MM.1S (cell line): Measurements from ENCODE around the gene JTB.
"Not testable (repeated sequence)": the region's sequence is repeated elsewhere in the genome, so short reads cannot be mapped to it uniquely, and the experiment has no call there.

Source experiments
- DNase-seq: peaks from one replicate; pipeline ENCODE4 v3.0.0-alpha.2; 2015
- H2AFZ ChIP-seq: fragments of 300-600 bp; sonication (generic); 2 replicates; pipeline ENCODE4 v1.6.0; 2016; ENCODE audit warnings: antibody characterized with exemption, low read length
- H3F3A ChIP-seq: fragments of 300-600 bp; sonication (generic); 2 replicates; pipeline ENCODE4 v1.6.1; 2016; ENCODE audit warnings: mild to moderate bottlenecking, antibody characterized with exemption, low read length, moderate library complexity, mixed read lengths; ENCODE audit not compliant: insufficient read depth
- H3K27ac ChIP-seq: fragments of 300-600 bp; sonication (generic); 2 replicates; pipeline ENCODE4 v1.5.1; 2016; ENCODE audit warnings: mild to moderate bottlenecking, low read length
- H3K27me3 ChIP-seq: fragments of 300-600 bp; sonication (generic); replicated peaks from 2 replicates; pipeline ENCODE4 v1.6.0; 2016; ENCODE audit warnings: low read length; ENCODE audit not compliant: insufficient read depth
- H3K36me3 ChIP-seq: fragments of 300-600 bp; sonication (generic); replicated peaks from 2 replicates; pipeline ENCODE4 v1.6.1; 2016; ENCODE audit warnings: mild to moderate bottlenecking, low read length, mixed read lengths; ENCODE audit not compliant: insufficient read depth
- H3K4me1 ChIP-seq: fragments of 300-600 bp; sonication (generic); 2 replicates; pipeline ENCODE4 v1.6.1; 2016; ENCODE audit warnings: low read length, mixed read lengths
- H3K4me2 ChIP-seq: fragments of 300-600 bp; sonication (generic); 2 replicates; pipeline ENCODE4 v1.6.0; 2016; ENCODE audit warnings: low read depth, low read length
- H3K4me3 ChIP-seq: fragments of 300-600 bp; sonication (generic); 2 replicates; pipeline ENCODE4 v1.5.1; 2016; ENCODE audit warnings: low read length, mixed read lengths
- H3K79me2 ChIP-seq: fragments of 300-600 bp; sonication (generic); 2 replicates; pipeline ENCODE4 v1.6.1; 2016; ENCODE audit warnings: mixed run types, low read length, mixed read lengths
- H3K9ac ChIP-seq: fragments of 300-600 bp; sonication (generic); 2 replicates; pipeline ENCODE4 v1.6.1; 2016; ENCODE audit warnings: low read length, mixed read lengths
- H3K9me2 ChIP-seq: fragments of 300-600 bp; sonication (generic); replicated peaks from 2 replicates; pipeline ENCODE4 v1.6.1; 2016; ENCODE audit warnings: mild to moderate bottlenecking, low read length, mixed read lengths; ENCODE audit not compliant: insufficient read depth
- H3K9me3 ChIP-seq: fragments of 300-600 bp; sonication (generic); replicated peaks from 2 replicates; pipeline ENCODE4 v1.6.1; 2016; ENCODE audit warnings: mild to moderate bottlenecking, low read length, mixed read lengths; ENCODE audit not compliant: insufficient read depth
- H4K20me1 ChIP-seq: fragments of 300-600 bp; sonication (generic); 2 replicates; pipeline ENCODE4 v1.6.1; 2016; ENCODE audit warnings: mild to moderate bottlenecking, low read length, moderate library complexity, mixed read lengths; ENCODE audit not compliant: insufficient read depth
- CTCF ChIP-seq: fragments of 300-600 bp; sonication (generic); IDR thresholded peaks from 2 replicates; pipeline ENCODE4 v1.5.1; 2016; ENCODE audit warnings: antibody characterized with exemption, low read length, mixed read lengths
- EZH2 ChIP-seq: fragments of 300-600 bp; sonication (generic); optimal IDR thresholded peaks from 2 replicates; pipeline ENCODE3; 2017; ENCODE audit warnings: low read depth, mild to moderate bottlenecking, antibody characterized with exemption, low read length, mixed read lengths
- EZH2phosphoT487 ChIP-seq: fragments of 300-600 bp; sonication (generic); IDR thresholded peaks from 2 replicates; pipeline ENCODE4 v1.6.1; 2018; ENCODE audit warnings: antibody characterized with exemption, low read length

The JTB gene

GRCh38 chr1:154014154-154014907 is 36.9 kb upstream of the JTB start:
- H3K79me2 ChIP-seq: no peaks in the 10 kb centered on the region
- no peaks in the 10 kb centered on the region for H3K9me2 ChIP-seq
- H3K9me3 ChIP-seq: no peaks in the 10 kb centered on the region
- no peak overlapping the region for H3K4me3 ChIP-seq
- H3K9ac ChIP-seq: no peak overlapping the region
- DNase-seq: no peak
- H3K4me1 ChIP-seq: no peaks in the 10 kb centered on the region
- H3F3A ChIP-seq: no peaks in the 10 kb centered on the region
- no peaks in the 10 kb centered on the region for H4K20me1 ChIP-seq
- H3K27ac ChIP-seq: no peak overlapping the region
- no peaks in the 10 kb centered on the region for H3K27me3 ChIP-seq
- no peak for TF ChIP-seq CTCF
- TF ChIP-seq EZH2phosphoT487: no peak
- no peak for TF ChIP-seq EZH2
- no peak overlapping the region; the same call in 1 of the 2 replicates for H2AFZ ChIP-seq
- no peaks in the 10 kb centered on the region for H3K36me3 ChIP-seq
- H3K4me2 ChIP-seq: no peak overlapping the region

DNA sequence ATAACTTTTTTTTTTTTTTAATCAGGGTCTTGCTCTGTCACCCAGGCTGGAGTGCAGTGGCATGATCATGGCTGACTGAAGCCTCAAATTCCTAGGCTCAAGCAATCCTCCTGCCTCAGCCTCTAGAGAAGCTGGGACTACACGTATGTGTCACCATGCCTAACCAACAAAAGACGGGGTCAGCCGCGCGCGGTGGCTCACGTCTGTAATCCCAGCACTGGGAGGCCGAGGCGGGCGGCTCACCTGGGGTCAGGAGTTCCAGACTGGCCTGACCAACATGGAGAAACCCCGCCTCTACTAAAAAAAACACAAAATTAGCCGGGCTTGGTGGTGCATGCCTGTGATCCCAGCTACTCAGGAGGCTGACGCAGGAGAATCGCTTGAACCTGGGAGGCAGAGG is 35.1 kb upstream of the JTB start:
- H3K27ac ChIP-seq, H2AFZ ChIP-seq, H3K4me3 ChIP-seq, H3K9me3 ChIP-seq, H3K4me1 ChIP-seq, H3K36me3 ChIP-seq, H3K79me2 ChIP-seq, H3K4me2 ChIP-seq, H3K9me2 ChIP-seq, H3K27me3 ChIP-seq, DNase-seq, H3K9ac ChIP-seq, H4K20me1 ChIP-seq, H3F3A ChIP-seq: not testable (repeated sequence)

DNA sequence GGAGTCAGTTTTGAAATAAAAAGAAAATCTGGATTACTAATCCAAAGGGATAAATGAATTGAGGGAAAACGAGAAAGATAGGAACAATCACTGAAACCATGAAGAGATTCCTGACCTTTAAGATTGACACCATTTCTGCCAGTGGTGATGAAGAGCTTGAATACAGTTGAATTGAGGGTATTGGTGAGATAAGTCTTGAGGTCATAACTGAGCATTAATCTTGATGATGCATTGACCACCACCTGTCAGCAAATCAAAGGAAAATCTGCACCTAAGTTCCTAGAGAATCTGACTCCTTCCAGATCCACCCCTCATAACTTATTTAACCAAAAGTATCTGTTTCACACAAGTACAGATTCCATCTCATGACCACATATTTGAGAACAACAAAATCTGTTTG is 34.7 kb upstream of the JTB start:
- H3K4me2 ChIP-seq: no peak overlapping the region
- no peaks in the 10 kb centered on the region for H4K20me1 ChIP-seq
- no peaks in the 10 kb centered on the region for H3K4me1 ChIP-seq
- no peak overlapping the region for H3K9ac ChIP-seq
- H3K27me3 ChIP-seq: no peaks in the 10 kb centered on the region
- no peaks in the 10 kb centered on the region for H3K79me2 ChIP-seq
- H3K27ac ChIP-seq: no peak overlapping the region
- H3K36me3 ChIP-seq: no peaks in the 10 kb centered on the region
- no peaks in the 10 kb centered on the region for H3F3A ChIP-seq
- H2AFZ ChIP-seq: no peak overlapping the region
- no peaks in the 10 kb centered on the region for H3K9me2 ChIP-seq
- no peak for DNase-seq
- H3K4me3 ChIP-seq: no peak overlapping the region
- no peaks in the 10 kb centered on the region for H3K9me3 ChIP-seq
- TF ChIP-seq EZH2 (no peak), EZH2phosphoT487 (no peak), CTCF (no peak)

DNA sequence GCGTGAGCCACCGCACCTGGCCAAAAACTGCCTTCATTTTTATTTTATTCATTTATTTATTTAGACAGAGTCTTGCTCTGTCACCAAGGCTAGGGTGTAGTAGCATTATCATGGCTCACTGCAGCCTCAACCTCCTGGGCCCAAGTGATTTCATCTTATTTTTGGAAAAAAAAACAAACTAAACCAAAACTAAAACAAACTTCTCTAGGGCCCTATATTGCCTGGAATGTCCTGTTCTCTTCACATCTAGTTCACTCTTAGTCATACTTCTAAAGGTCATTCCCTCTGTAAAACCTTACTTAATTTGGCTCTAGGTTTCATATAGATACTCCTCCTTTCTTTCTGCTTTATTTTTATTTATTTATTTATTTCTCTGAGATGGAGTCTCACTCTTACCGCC is 28.7 kb upstream of the JTB start:
- no peaks in the 10 kb centered on the region for H3K79me2 ChIP-seq
- DNase-seq: no peak
- no peaks in the 10 kb centered on the region for H3K4me1 ChIP-seq
- no peak for TF ChIP-seq EZH2
- TF ChIP-seq EZH2phosphoT487: no peak
- TF ChIP-seq CTCF: no peak
- no peaks in the 10 kb centered on the region for H3K27me3 ChIP-seq
- no peaks in the 10 kb centered on the region for H3K9me2 ChIP-seq
- no peaks in the 10 kb centered on the region for H3F3A ChIP-seq
- no peak overlapping the region for H2AFZ ChIP-seq
- H3K36me3 ChIP-seq: no peaks in the 10 kb centered on the region
- no peak overlapping the region for H3K4me2 ChIP-seq
- H3K4me3 ChIP-seq: no peak overlapping the region
- H3K9me3 ChIP-seq: no peaks in the 10 kb centered on the region
- no peaks in the 10 kb centered on the region for H4K20me1 ChIP-seq
- H3K27ac ChIP-seq: no peak overlapping the region
- H3K9ac ChIP-seq: no peak overlapping the region
